ENCODE data around the gene ITGA6. TPM values are rescaled to one million over a fixed set of nuclear protein-coding genes. Genes with fewer than 3 reads are reported as not detected.

ITGA6 gene
- total RNA-seq, 4 donors from 2014 or later: 29.9 to 46.5 (median 36.6) TPM

GRCh38 chr2:172446474-172447063 is 19.2 kb downstream of the ITGA6 start:
- Histone ChIP-seq H3K4me1 (peaks cover 6 to 17% (median 12%) of the 10 kb centered on the region in 4 donors), H3K27ac (replicated peaks in 1 of 4) (no peak overlapping the region), H3K27me3 (no peaks in the 10 kb centered on the region), H3K36me3 (no peaks in the 10 kb centered on the region), H3K9me3 (no peaks in the 10 kb centered on the region), H3K4me3 (no peak overlapping the region)
- TF ChIP-seq POLR2AphosphoS5 (IDR thresholded peaks at IDR 0.05) (no peak), EP300 (IDR thresholded peaks at IDR 0.05) (no peak), POLR2A (IDR thresholded peaks at IDR 0.05; ENCODE audit: low read depth) (no peak), CTCF (IDR thresholded peaks at IDR 0.05) (no peak)
- intact Hi-C loops (cut with DNase I): no loop called here
- DNase-seq (ENCODE audit: extremely low spot score): no peak
- WGBS: 88% methylated on average over 6 of the region's 6 CpGs

GRCh38 chr2:172447811-172448493 is 20.6 kb downstream of the ITGA6 start:
- H3K27ac ChIP-seq (replicated peaks in 1 of 4): no peak overlapping the region
- no peaks in the 10 kb centered on the region for H3K27me3 ChIP-seq
- intact Hi-C loops (cut with DNase I): no loop called here
- no peak overlapping the region for H3K4me3 ChIP-seq
- TF ChIP-seq EP300 (IDR thresholded peaks at IDR 0.05): no peak
- no peak for TF ChIP-seq POLR2A (IDR thresholded peaks at IDR 0.05; ENCODE audit: low read depth)
- TF ChIP-seq POLR2AphosphoS5 (IDR thresholded peaks at IDR 0.05): no peak
- TF ChIP-seq CTCF (IDR thresholded peaks at IDR 0.05): no peak
- no peaks in the 10 kb centered on the region for H3K36me3 ChIP-seq
- DNase-seq (ENCODE audit: extremely low spot score): no peak
- peaks cover 0 to 20% (median 10%) of the 10 kb centered on the region in 4 donors for H3K4me1 ChIP-seq
- 90% methylated on average over 5 of the region's 5 CpGs for WGBS
- no peaks in the 10 kb centered on the region for H3K9me3 ChIP-seq

GRCh38 chr2:172448544-172449267 is 21.3 kb downstream of the ITGA6 start:
- H3K9me3 ChIP-seq: no peaks in the 10 kb centered on the region
- H3K27me3 ChIP-seq: no peaks in the 10 kb centered on the region
- H3K36me3 ChIP-seq: no peaks in the 10 kb centered on the region
- no peak overlapping the region for H3K27ac ChIP-seq (replicated peaks in 1 of 4)
- H3K4me3 ChIP-seq: no peak overlapping the region
- no peak for DNase-seq (ENCODE audit: extremely low spot score)
- WGBS: 79% methylated on average over 3 of the region's 3 CpGs
- no peak for TF ChIP-seq POLR2A (IDR thresholded peaks at IDR 0.05; ENCODE audit: low read depth)
- no peak for TF ChIP-seq POLR2AphosphoS5 (IDR thresholded peaks at IDR 0.05)
- no peak for TF ChIP-seq CTCF (IDR thresholded peaks at IDR 0.05)
- TF ChIP-seq EP300 (IDR thresholded peaks at IDR 0.05): no peak
- H3K4me1 ChIP-seq: peaks cover 0 to 24% (median 9%) of the 10 kb centered on the region in 4 donors
- intact Hi-C loops (cut with DNase I): no loop called here

GRCh38 chr2:172449911-172450550 is 22.6 kb downstream of the ITGA6 start:
- no peak for DNase-seq (ENCODE audit: extremely low spot score)
- no peak for TF ChIP-seq EP300 (IDR thresholded peaks at IDR 0.05)
- TF ChIP-seq CTCF (IDR thresholded peaks at IDR 0.05): no peak
- TF ChIP-seq POLR2AphosphoS5 (IDR thresholded peaks at IDR 0.05): no peak
- TF ChIP-seq POLR2A (IDR thresholded peaks at IDR 0.05; ENCODE audit: low read depth): no peak
- peaks cover 0 to 4% (median 0%) of the 10 kb centered on the region in 4 donors for H3K27me3 ChIP-seq
- H3K9me3 ChIP-seq: no peaks in the 10 kb centered on the region
- H3K36me3 ChIP-seq: no peaks in the 10 kb centered on the region
- no peak overlapping the region for H3K27ac ChIP-seq (replicated peaks in 1 of 4)
- no peak overlapping the region for H3K4me3 ChIP-seq
- peaks cover 0 to 27% (median 13%) of the 10 kb centered on the region in 4 donors for H3K4me1 ChIP-seq
- intact Hi-C loops (cut with DNase I): no loop called here
- WGBS: 90% methylated on average over 8 of the region's 8 CpGs
